Testis (tissue), 3 donors: ENCODE measurements around the gene CKM. TPM values are rescaled to one million over a fixed set of nuclear protein-coding genes. Genes with fewer than 3 reads are reported as not detected.

Experiments
- DNase-seq: peaks from one replicate; pipeline ENCODE4 v3.0.0-alpha.2; 2019
- H3K27ac ChIP-seq, 2 donors: fragments of 200-600 bp; sonication (generic); one replicate each; pipeline ENCODE4 v1.5.1; 2019
- H3K27me3 ChIP-seq: fragments of 200-600 bp; sonication (generic); one replicate; pipeline ENCODE4 v1.5.1; 2019
- H3K36me3 ChIP-seq: fragments of 200-600 bp; sonication (generic); one replicate; pipeline ENCODE4 v1.5.1; 2017; ENCODE audit warnings: low read depth; ENCODE audit errors: missing control alignments
- H3K4me1 ChIP-seq: fragments of 200-600 bp; sonication (generic); one replicate; pipeline ENCODE4 v1.5.1; 2019
- H3K4me3 ChIP-seq, 2 donors: fragments of 200-600 bp; sonication (generic); one replicate each; pipeline ENCODE4 v1.5.1; 2017 to 2019
- H3K9me3 ChIP-seq: fragments of 200-600 bp; sonication (generic); one replicate; pipeline ENCODE4 v1.5.1; 2017
- CTCF ChIP-seq, 3 experiments: fragments of 450-650 bp in 2 of 3; fragments of 200-600 bp in 1 of 3; sonication (generic) in 1 of 3; IDR thresholded peaks; one replicate each; pipeline ENCODE4 v1.5.1; 2016 to 2019; ENCODE audit warnings: antibody characterized with exemption in 3 of 3, mild to moderate bottlenecking in 2 of 3, moderate library complexity in 1 of 3
- POLR2A ChIP-seq: fragments of 450-650 bp; IDR thresholded peaks from one replicate; pipeline ENCODE4 v1.6.1; 2017; ENCODE audit warnings: antibody characterized with exemption, mild to moderate bottlenecking, moderate library complexity
- WGBS, 2 donors: methylation state at CpG; one replicate each; pipeline ENCODE4 v1.1.5; 2018; 5-methylcytosine and 5-hydroxymethylcytosine counted together
- intact Hi-C: fragments of 100-400 bp; cut with DNase I; formaldehyde crosslinking; loops from one replicate; pipeline ENCODE4 v1.15.1; 2023; ENCODE audit warnings: low total_unique reads
- polyA plus RNA-seq: library from polyadenylated mRNA; stranded (reverse); fragments of 350-450 nt; fragmentation: Illumina TruSeq; extraction: RNeasy Lipid Tissue Mini Kit (QIAGEN cat#74804); gene quantifications from one replicate; pipeline ENCODE4 v1.2.3, GENCODE V29; 2014; ENCODE audit warnings: low read depth, low replicate concordance; ENCODE audit not compliant: insufficient read depth
- total RNA-seq, 2 donors: library from RNA; depleted of rRNA; stranded (reverse); fragments of >200 nt; gene quantifications; one replicate each; pipeline ENCODE4 v1.2.3, GENCODE V29; 2016

CKM gene
- total and polyA plus RNA-seq, 3 donors from 2014 or later, result 16.5 to 61.1 (median 22.4) TPM

GRCh38 chr19:45350477-45351058 is 27.9 kb upstream of the CKM start:
- no peaks in the 10 kb centered on the region for H3K27me3 ChIP-seq
- H3K27ac ChIP-seq, result no peak overlapping the region
- H3K4me1 ChIP-seq, result no peaks in the 10 kb centered on the region
- no peak overlapping the region for H3K4me3 ChIP-seq
- H3K9me3 ChIP-seq, result no peaks in the 10 kb centered on the region
- intact Hi-C loops, result no loop called here
- H3K36me3 ChIP-seq, result no peaks in the 10 kb centered on the region
- WGBS, 2 donors, result 91 to 93% methylated on average over 11 to 17 of the region's 17 CpGs
- no peak for TF ChIP-seq POLR2A
- TF ChIP-seq CTCF (IDR thresholded peaks at IDR 0.05), result no peak
- no peak for DNase-seq

- no peak for DNase-seq
- intact Hi-C loops, result no loop called here
- TF ChIP-seq POLR2A, result no peak
- TF ChIP-seq CTCF (IDR thresholded peaks at IDR 0.05), result no peak
- H3K4me1 ChIP-seq, result no peaks in the 10 kb centered on the region
- H3K27me3 ChIP-seq, result no peaks in the 10 kb centered on the region
- H3K36me3 ChIP-seq, result no peaks in the 10 kb centered on the region
- no peaks in the 10 kb centered on the region for H3K9me3 ChIP-seq
- no peak overlapping the region for H3K27ac ChIP-seq
- no peak overlapping the region for H3K4me3 ChIP-seq
- 80 to 86% methylated on average over 7 to 17 of the region's 17 CpGs for WGBS, 2 donors
Measured at GRCh38 chr19:45349430-45349941, 26.8 kb upstream of the CKM start.

- Histone ChIP-seq H3K27me3 (no peaks in the 10 kb centered on the region), H3K36me3 (no peaks in the 10 kb centered on the region), H3K27ac (no peak overlapping the region), H3K4me3 (no peak overlapping the region), H3K9me3 (no peaks in the 10 kb centered on the region), H3K4me1 (no peaks in the 10 kb centered on the region)
- intact Hi-C loops, result no loop called here
- 57 to 80% methylated on average over 3 of the region's 3 CpGs for WGBS, 2 donors
- TF ChIP-seq POLR2A, result no peak
- no peak for TF ChIP-seq CTCF (IDR thresholded peaks at IDR 0.05)
- DNase-seq, result no peak
Measured at GRCh38 chr19:45349126-45349415, 26.4 kb upstream of the CKM start.

GRCh38 chr19:45348367-45349125 is 25.9 kb upstream of the CKM start:
- Histone ChIP-seq H3K4me3 (no peak overlapping the region), H3K27ac (no peak overlapping the region), H3K4me1 (no peaks in the 10 kb centered on the region), H3K27me3 (no peaks in the 10 kb centered on the region), H3K9me3 (no peaks in the 10 kb centered on the region), H3K36me3 (no peaks in the 10 kb centered on the region)
- TF ChIP-seq CTCF (IDR thresholded peaks at IDR 0.05), result no peak
- TF ChIP-seq POLR2A, result no peak
- WGBS, 2 donors, result 78 to 84% methylated on average over 15 to 23 of the region's 23 CpGs
- no peak for DNase-seq
- intact Hi-C loops, result no loop called here
